ENCODE measurements around the gene ACRV1. TPM values are rescaled to one million over a fixed set of nuclear protein-coding genes. Genes with fewer than 3 reads are reported as not detected.

The ACRV1 gene
- polyA plus RNA-seq, 2 of the 4 experiments (the other 2 are of a cell fraction) = 0.13 to 0.19 TPM

DNA sequence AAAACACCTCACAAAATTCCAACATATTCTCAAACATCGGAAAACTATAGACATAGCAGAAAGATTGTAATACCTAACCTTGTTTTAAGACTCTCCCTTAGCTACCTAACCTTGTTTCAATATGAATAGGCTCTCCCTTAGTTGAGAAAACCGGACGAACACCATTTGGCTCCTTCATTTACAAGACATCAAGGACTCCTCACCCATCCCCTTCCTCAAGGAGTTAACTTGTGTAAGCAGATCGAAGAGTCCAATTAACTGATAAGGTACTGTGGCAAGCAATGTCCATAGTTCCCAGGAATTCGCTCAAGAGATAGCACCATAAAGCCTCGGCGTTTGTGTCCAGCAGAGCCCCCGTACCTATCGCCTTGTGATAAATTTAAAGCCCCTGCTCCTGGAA is 4.6 kb upstream of the ACRV1 start:
- WGBS (ENCODE audit: missing lambda C conversion rate) = 94% methylated on average over 9 of the region's 9 CpGs
- Histone ChIP-seq H3K4me2 (no peak overlapping the region), H3K9me3 (no peaks in the 10 kb centered on the region), H3K4me1 (no peaks in the 10 kb centered on the region), H3K4me3 (no peak overlapping the region), H3K27ac (no peak overlapping the region)
- no peak for DNase-seq (ENCODE audit: low read depth in 1 of 2, low spot score in 1 of 2)
- no peak for ATAC-seq
- ChIA-PET CTCF (no interaction called here), POLR2A (no interaction called here)
- TF ChIP-seq CHD2 (IDR thresholded peaks at IDR 0.05; ENCODE audit: low read length, partially characterized antibody) = no peak
- TF ChIP-seq ZC3H11A (IDR thresholded peaks at IDR 0.05) = no peak
- TF ChIP-seq GATA3 (IDR thresholded peaks at IDR 0.05; ENCODE audit: borderline replicate concordance) = no peak
- no peak for TF ChIP-seq HOXB5 (CRISPR knock-in tag; IDR thresholded peaks at IDR 0.05)
- TF ChIP-seq HOXA7 (CRISPR knock-in tag; IDR thresholded peaks at IDR 0.05) = no peak
- no peak for TF ChIP-seq JUN (IDR thresholded peaks at IDR 0.05)
- TF ChIP-seq EHMT2 (IDR thresholded peaks at IDR 0.05; ENCODE audit: low read depth) = no peak
- TF ChIP-seq ZFP36 (IDR thresholded peaks at IDR 0.05; ENCODE audit: borderline replicate concordance, partially characterized antibody) = no peak
- no peak for TF ChIP-seq KDM1A (IDR thresholded peaks at IDR 0.05; ENCODE audit: low read depth)
- no peak for TF ChIP-seq E2F6 (IDR thresholded peaks at IDR 0.05; ENCODE audit: borderline replicate concordance, low read depth)
- no peak for TF ChIP-seq ELK1 (IDR thresholded peaks at IDR 0.05; ENCODE audit: low read depth, low read length)
- no peak for TF ChIP-seq HEYL (CRISPR knock-in tag; IDR thresholded peaks at IDR 0.05)
- TF ChIP-seq, protein P1, sequence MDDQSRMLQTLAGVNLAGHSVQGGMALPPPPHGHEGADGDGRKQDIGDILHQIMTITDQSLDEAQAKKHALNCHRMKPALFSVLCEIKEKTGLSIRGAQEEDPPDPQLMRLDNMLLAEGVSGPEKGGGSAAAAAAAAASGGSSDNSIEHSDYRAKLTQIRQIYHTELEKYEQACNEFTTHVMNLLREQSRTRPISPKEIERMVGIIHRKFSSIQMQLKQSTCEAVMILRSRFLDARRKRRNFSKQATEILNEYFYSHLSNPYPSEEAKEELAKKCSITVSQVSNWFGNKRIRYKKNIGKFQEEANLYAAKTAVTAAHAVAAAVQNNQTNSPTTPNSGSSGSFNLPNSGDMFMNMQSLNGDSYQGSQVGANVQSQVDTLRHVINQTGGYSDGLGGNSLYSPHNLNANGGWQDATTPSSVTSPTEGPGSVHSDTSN (IDR thresholded peaks at IDR 0.05) = no peak
- TF ChIP-seq CBX2 (IDR thresholded peaks at IDR 0.05; ENCODE audit: borderline replicate concordance, low read depth) = no peak
- no peak for TF ChIP-seq REST (IDR thresholded peaks at IDR 0.05)
- FAIRE-seq = no peak

DNA sequence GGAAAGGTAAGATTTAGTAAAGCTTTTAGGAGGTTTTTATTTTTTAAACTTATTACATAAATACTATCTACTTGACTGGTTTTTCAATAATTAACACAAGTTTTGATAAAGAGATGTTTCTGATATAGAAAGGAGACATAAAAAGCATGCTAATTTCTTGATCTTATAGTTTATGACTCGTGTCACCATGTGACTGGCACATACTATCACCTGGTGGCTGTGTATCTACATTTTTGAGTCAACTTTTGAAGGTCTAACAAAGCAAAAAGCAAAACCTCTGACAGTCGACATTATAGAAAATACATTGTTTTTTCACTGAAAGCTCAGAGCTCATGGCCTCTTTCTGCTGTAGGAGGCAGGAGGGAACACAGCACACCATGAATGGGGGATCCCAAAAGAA is 810 bp downstream of the ACRV1 start:
- ChIA-PET CTCF (interaction anchor here (0.6 to 1.2 kb wide), 4 partner anchors 15 to 30 kb away, joined by 3 to 5 read pairs (median 3); no protein-coding TSS in a partner anchor), POLR2A (no interaction called here)
- DNase-seq (ENCODE audit: low read depth in 1 of 2, low spot score in 1 of 2) = no peak
- Histone ChIP-seq H3K4me3 (no peak overlapping the region), H3K4me1 (no peaks in the 10 kb centered on the region), H3K4me2 (no peak overlapping the region), H3K27ac (no peak overlapping the region), H3K9me3 (no peaks in the 10 kb centered on the region)
- TF ChIP-seq RFX5 (IDR thresholded peaks at IDR 0.05) (no peak), JUN (IDR thresholded peaks at IDR 0.05) (no peak), NR3C1 (IDR thresholded peaks at IDR 0.05) (no peak), ZNF302 (CRISPR knock-in tag; IDR thresholded peaks at IDR 0.05) (no peak), CHD4 (IDR thresholded peaks at IDR 0.05; ENCODE audit: borderline replicate concordance) (no peak), RARB (CRISPR knock-in tag; IDR thresholded peaks at IDR 0.05) (no peak), BHLHE40 (IDR thresholded peaks at IDR 0.05; ENCODE audit: low read depth, low read length) (no peak), JUNB (IDR thresholded peaks at IDR 0.05) (no peak), ESRRA (IDR thresholded peaks at IDR 0.05; ENCODE audit: borderline replicate concordance, low read length) (no peak), PHF8 (IDR thresholded peaks at IDR 0.05; ENCODE audit: borderline replicate concordance, low read depth) (no peak)
- TF ChIP-seq, protein P2, sequence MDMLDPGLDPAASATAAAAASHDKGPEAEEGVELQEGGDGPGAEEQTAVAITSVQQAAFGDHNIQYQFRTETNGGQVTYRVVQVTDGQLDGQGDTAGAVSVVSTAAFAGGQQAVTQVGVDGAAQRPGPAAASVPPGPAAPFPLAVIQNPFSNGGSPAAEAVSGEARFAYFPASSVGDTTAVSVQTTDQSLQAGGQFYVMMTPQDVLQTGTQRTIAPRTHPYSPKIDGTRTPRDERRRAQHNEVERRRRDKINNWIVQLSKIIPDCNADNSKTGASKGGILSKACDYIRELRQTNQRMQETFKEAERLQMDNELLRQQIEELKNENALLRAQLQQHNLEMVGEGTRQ (IDR thresholded peaks at IDR 0.05) = no peak
- TF ChIP-seq, protein P3, sequence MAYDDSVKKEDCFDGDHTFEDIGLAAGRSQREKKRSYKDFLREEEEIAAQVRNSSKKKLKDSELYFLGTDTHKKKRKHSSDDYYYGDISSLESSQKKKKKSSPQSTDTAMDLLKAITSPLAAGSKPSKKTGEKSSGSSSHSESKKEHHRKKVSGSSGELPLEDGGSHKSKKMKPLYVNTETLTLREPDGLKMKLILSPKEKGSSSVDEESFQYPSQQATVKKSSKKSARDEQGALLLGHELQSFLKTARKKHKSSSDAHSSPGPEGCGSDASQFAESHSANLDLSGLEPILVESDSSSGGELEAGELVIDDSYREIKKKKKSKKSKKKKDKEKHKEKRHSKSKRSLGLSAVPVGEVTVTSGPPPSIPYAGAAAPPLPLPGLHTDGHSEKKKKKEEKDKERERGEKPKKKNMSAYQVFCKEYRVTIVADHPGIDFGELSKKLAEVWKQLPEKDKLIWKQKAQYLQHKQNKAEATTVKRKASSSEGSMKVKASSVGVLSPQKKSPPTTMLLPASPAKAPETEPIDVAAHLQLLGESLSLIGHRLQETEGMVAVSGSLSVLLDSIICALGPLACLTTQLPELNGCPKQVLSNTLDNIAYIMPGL (CRISPR knock-in tag; IDR thresholded peaks at IDR 0.05; ENCODE audit: borderline replicate concordance) = no peak
- WGBS (ENCODE audit: missing lambda C conversion rate) = 76% methylated on average over 2 of the region's 2 CpGs
- FAIRE-seq = no peak
- ATAC-seq = no peak

Data from A549 (cell line).